NK-92 (cell line): ENCODE data around the gene MYO10.
"Not testable (repeated sequence)": the region's sequence is repeated elsewhere in the genome, so short reads cannot be mapped to it uniquely, and the experiment has no call there.

Source experiments
- DNase-seq: peaks from one replicate; lab custom pipeline; 2025; ENCODE audit not compliant: unreplicated experiment; lab: John Stamatoyannopoulos, UW

MYO10 gene

GRCh38 chr5:16791036-16791705 lies 144.9 kb downstream of the MYO10 start:
- no peak for DNase-seq

- no peak for DNase-seq
These were observed 147.1 kb downstream of the MYO10 start for GRCh38 chr5:16788957-16789356.

DNA sequence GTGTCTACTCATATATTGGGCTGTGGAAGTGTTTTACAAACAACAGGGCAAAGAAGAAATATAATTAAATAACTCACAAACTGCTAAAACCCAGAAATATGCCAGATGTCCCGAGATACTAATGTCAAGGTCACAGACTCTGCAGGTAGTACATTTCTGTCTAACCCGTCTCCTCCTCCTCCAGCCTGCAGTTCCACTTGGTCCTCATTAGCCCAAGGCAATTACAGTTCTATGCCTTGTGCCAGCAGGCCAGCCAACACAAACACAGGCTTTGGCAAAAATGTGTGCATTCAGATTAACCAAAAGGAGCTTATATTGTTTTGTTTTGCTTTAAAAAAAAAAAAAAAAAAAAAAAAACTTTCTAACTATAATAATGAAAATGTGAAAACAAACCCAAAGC lies 148.8 kb downstream of the MYO10 start:
- DNase-seq, result no peak

DNA sequence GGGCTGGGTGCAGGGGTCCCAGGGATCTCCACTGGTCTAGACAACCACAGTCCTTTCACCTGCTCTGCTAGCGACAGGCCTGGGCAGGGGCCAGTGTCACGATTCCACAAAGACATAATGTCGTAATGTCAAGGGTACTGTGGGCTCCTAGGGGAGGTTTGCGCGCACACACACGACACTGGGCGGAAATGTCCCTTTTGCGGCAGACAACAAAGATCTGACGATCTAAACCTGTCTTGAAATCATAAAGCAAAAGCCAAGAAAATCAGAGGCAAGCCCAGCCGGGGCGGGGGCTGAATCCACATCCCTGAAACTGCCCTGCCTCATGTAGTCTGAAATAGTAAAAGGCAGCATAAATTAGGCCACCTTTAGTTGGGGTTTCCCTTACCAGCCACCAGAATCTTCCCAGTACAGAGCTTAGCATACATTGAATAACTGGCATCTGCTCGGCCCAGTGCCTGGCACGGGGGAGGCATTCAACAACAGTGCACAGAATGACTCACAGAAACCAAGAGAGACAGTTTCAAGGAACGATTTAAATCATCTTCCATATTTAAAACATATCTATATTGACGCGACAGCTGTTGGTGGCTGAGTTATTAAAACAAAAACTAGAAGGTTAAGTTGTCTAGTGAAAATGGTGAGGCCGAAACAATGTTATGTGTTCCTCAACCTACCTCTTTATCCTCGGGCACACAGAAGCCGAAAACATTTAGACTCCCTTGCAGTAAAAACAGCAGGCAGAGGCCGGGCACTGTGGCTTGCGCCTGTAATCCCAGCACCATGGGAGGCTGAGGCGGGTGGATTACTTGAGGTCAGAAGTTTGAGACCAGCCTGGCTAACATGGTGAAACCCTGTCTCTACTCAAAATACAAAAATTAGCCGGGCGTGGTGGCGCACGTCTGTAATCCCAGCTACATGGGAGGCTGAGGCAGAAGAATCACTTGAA lies 151.0 kb downstream of the MYO10 start:
- no peak for DNase-seq

DNA sequence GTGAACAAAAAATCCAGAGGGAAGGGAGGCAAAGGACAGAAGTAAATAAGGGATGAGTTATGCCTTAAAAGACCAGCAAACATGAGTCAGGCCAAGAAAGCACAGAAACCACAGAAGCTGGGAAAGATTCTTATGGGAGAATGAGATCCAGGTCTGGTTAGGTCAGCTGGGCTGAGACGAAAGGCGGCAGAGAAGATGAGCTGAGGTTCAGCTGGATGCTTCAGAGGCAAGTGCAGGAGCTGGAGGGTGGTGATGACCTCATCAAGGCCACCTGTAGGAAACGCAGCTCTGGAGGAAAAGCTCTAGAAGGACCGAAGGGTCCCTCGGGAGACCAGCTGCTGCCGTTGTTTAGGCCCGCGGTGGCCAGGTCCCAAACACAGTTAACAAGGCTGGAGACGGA lies 152.0 kb downstream of the MYO10 start:
- no peak for DNase-seq

- no peak for DNase-seq
These were observed 154.1 kb downstream of the MYO10 start for GRCh38 chr5:16781828-16782626.

GRCh38 chr5:16780325-16780724 lies 155.8 kb downstream of the MYO10 start:
- DNase-seq, result no peak

DNA sequence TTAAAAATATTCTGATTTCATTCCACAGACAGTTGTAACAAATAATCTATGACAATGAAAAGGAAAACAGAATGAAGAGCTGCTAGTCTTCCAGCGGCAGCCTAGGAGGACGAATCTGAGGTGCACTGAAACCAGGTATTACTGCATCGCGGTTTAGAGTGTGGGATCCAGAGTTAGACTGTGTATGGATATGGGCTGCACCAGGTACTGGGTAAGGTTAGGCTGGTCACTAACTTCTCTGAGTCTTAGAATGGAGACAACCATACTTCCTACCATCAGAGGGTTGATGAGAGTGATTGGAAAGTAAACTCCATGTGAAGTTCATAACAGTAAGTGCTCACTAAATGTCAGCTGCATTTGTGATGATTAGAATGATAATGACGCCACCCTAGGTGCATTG lies 158.7 kb downstream of the MYO10 start:
- no peak for DNase-seq

- no peak for DNase-seq
These were observed 159.4 kb downstream of the MYO10 start for GRCh38 chr5:16776611-16777251.

DNA sequence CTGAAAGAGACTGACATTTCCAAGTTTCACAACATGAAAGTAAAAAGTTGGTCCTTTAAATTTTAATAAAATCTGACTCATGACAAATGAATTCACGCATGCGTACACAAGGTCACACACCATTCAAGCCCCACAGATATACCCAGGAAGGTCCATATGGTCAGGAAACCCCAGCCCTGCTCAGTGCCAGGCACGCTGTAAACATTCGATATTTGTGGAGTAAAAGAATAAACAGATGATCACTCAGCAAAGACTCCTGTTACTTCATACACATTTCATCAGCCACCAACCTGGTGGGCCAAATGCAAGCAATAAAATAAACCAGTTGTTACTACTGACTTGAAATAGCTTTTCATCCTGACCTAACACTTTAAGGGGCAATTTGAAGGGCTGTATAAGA lies 161.3 kb downstream of the MYO10 start:
- DNase-seq, result no peak

GRCh38 chr5:16773991-16774390 lies 162.1 kb downstream of the MYO10 start:
- no peak for DNase-seq

DNA sequence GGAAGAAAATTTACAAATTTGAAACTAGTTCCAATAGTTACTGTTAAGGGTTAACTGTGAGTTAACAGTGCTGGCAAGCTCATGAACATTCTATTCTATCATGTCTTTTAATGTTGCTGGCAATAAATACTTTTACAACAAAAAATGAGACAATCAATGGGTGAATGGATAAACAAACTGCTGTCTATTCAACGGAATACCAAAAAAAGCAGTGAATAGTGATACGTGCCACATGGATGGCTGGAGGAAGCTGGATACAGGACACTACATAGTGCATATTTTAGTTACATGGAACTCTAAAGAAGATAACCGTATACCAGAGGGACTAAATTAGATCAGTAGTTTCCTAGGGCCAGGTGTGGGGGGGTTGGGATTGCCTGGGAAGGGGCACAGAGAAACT lies 163.5 kb downstream of the MYO10 start:
- DNase-seq, result no peak

- no peak for DNase-seq
These were observed 167.9 kb downstream of the MYO10 start for GRCh38 chr5:16768184-16768583.

DNA sequence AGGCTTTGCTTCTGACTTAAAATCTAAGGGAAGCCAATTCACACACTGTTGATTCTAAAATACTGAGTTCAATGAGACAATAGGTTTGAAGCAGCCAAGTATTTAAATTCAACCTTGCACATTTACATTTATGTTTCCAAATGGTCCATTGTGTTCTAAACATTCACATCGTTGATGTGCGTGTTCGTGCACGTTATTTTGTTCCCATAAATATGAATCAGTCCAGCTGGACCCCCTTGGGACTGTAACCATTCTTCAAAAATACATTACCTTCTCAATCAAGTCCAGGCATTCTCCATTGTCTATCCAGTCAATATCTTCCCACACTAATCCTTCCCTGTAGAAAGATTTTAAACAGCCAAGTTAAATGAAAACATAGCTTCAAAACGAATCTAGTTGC lies 172.9 kb downstream of the MYO10 start:
- DNase-seq, result no peak

DNA sequence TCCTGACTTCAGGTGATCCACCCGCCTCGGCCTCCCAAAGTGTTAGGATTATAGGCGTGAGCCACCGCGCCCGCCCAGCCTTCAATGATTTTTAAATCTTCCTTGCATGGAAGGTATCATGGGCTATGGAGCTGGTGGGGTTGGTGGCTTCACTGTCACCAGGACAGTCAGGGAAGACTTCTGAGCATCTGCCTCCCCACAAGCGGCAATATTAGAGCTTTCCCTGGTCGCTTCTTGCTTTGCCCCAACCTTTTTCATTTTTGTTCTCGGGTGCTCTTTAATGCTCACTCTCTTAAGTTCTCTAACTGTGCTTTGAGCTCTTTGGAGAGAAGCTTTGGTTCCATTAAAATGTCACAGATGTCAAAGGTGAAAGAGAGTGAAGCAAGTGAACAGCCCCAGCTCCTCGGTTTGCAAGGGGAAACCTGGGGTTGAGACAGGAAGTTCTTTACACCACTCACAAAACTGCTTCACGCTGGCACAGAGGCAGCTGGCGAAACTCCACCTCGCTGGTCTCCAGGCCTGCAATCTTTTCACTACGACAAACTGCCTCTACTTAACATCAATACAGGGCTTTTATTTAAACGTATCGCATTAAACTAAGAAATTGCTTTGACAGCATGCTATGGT lies 176.8 kb downstream of the MYO10 start:
- DNase-seq, result no peak

DNA sequence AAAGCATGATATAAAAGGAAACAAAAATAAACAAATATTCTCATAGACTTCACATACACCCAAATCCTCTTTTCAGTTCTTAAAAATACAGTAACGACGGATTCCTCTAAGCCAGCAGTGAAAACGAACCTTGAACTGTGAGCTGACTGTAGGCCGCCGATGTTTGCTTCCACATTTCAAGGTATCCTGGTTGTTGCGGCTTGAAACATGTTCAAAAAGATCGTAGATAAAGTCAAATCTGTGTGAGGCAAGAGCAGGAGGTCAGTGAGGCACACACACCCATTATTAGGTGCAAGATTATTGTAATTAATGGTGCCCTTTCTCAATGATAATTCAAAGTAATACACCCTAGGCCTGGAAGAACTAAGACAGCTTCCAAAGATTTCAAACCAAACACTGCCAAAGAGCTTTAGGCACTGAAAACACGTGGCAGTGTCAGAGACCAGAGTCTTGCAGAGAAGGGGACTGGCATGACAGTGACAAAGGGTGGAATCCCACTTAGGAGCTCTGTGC lies 178.0 kb downstream of the MYO10 start:
- DNase-seq, result no peak

DNA sequence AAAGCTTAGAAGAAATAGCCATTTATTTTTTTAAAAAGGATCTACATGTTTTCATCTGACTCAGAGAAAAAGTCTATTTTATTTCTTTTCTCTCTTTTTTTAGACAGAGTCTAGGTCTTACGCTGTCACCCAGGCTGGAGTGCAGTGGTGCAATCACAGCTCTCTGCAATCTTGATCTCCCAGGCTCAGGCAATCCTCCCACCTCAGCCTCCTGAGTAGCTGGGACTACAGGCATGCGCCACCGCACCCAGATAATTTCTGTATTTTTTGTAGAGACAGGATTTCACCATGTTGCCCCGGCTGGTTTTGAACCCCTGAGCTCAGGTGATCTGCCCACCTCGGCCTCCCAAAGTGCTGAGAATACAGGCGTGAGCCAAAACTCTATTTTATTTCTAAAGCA lies 178.5 kb downstream of the MYO10 start:
- DNase-seq, result not testable (repeated sequence)

- DNase-seq, result no peak
These were observed 178.9 kb downstream of the MYO10 start for GRCh38 chr5:16757146-16757545.

DNA sequence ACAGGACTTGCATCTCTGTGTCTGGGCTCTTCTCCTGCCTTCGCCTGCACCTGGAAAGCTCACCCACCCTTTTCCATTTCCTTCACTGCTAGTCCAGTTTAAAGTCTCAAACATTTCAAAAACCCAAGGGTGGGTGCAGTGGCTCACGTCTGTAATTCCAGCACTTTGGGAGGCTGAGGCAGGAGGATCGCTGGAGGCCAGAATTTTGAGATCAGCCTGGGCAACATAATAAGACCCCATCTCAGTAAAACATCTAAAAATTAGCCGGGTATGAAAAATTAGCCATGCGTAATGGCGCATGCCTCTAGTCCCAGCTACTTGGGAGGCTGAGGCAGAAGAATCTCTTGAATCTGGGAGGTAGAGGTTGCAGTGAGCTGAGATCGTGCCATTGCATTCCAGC lies 179.4 kb downstream of the MYO10 start:
- no peak for DNase-seq

- no peak for DNase-seq
These were observed 180.4 kb downstream of the MYO10 start for GRCh38 chr5:16755641-16756040.
